DOHH2 (cell line): ENCODE measurements around the gene CRYBG1.

Source experiments
- H3F3A ChIP-seq: fragments of 200-600 bp; sonication (generic), shearing (Covaris generic); 2 replicates; pipeline ENCODE4 v1.6.0; 2016; ENCODE audit warnings: antibody characterized with exemption, mild to moderate bottlenecking; ENCODE audit not compliant: control insufficient read depth, insufficient read depth
- H3K27ac ChIP-seq: fragments of 200-600 bp; sonication (generic); 2 replicates; pipeline ENCODE4 v1.5.1; 2014; ENCODE audit warnings: low read depth, mild to moderate bottlenecking, low read length, moderate library complexity
- H3K27me3 ChIP-seq: fragments of 200-600 bp; sonication (generic); 2 replicates; pipeline ENCODE4 v1.6.1; 2014; ENCODE audit warnings: mild to moderate bottlenecking, low read length, mixed read lengths; ENCODE audit not compliant: control insufficient read depth
- H3K36me3 ChIP-seq: fragments of 200-600 bp; sonication (generic); 2 replicates; pipeline ENCODE4 v1.6.1; 2014; ENCODE audit warnings: mild to moderate bottlenecking, low read length, moderate library complexity, mixed read lengths; ENCODE audit not compliant: control insufficient read depth
- H3K4me1 ChIP-seq: fragments of 200-600 bp; sonication (generic); 2 replicates; pipeline ENCODE4 v1.6.1; 2014; ENCODE audit warnings: mild to moderate bottlenecking, low read length, mixed read lengths; ENCODE audit not compliant: control insufficient read depth
- H3K4me2 ChIP-seq: fragments of 200-600 bp; sonication (generic); 2 replicates; pipeline ENCODE4 v1.6.0; 2014; ENCODE audit warnings: mild to moderate bottlenecking, low read length, moderate library complexity
- H3K4me3 ChIP-seq: fragments of 200-600 bp; sonication (generic); 2 replicates; pipeline ENCODE4 v1.5.1; 2014; ENCODE audit warnings: mild to moderate bottlenecking, low read length, mixed read lengths
- H3K79me2 ChIP-seq: fragments of 200-600 bp; sonication (generic); 2 replicates; pipeline ENCODE4 v1.6.1; 2014; ENCODE audit warnings: mild to moderate bottlenecking, low read length, mixed read lengths; ENCODE audit not compliant: control insufficient read depth
- H3K9me2 ChIP-seq: fragments of 200-600 bp; sonication (generic); replicated peaks from 2 replicates; pipeline ENCODE4 v1.6.1; 2014; ENCODE audit warnings: mild to moderate bottlenecking, low read length, mixed read lengths; ENCODE audit not compliant: control insufficient read depth
- H3K9me3 ChIP-seq: fragments of 200-600 bp; sonication (generic); 2 replicates; pipeline ENCODE4 v1.6.1; 2014; ENCODE audit warnings: antibody characterized with exemption, low read length, mixed read lengths; ENCODE audit not compliant: control insufficient read depth, insufficient read depth
- H4K20me1 ChIP-seq: fragments of 200-600 bp; sonication (generic); 2 replicates; pipeline ENCODE4 v1.6.0; 2014; ENCODE audit warnings: low read depth, mild to moderate bottlenecking, antibody characterized with exemption, low read length, moderate library complexity; ENCODE audit not compliant: control insufficient read depth, insufficient read depth
- CTCF ChIP-seq: fragments of 200-600 bp; sonication (generic); IDR thresholded peaks from one replicate; pipeline ENCODE4 v1.5.1; 2014; ENCODE audit warnings: antibody characterized with exemption, mild to moderate bottlenecking, low read depth, low read length; ENCODE audit not compliant: poor library complexity, severe bottlenecking
- EZH2phosphoT487 ChIP-seq: fragments of 200-600 bp; sonication (generic); IDR thresholded peaks from 2 replicates; pipeline ENCODE4 v1.6.1; 2017; ENCODE audit warnings: borderline replicate concordance, mild to moderate bottlenecking, antibody characterized with exemption, low read length, moderate library complexity, mixed read lengths

The CRYBG1 gene

GRCh38 chr6:106613590-106613989, 253.1 kb downstream of the CRYBG1 start:
- no peak for TF ChIP-seq CTCF
- no peak for TF ChIP-seq EZH2phosphoT487
- Histone ChIP-seq H3K4me1 (peaks cover 54% of the 10 kb centered on the region), H3K9me2 (no peaks in the 10 kb centered on the region), H3K4me3 (no peak overlapping the region), H3K27me3 (no peaks in the 10 kb centered on the region), H3K9me3 (no peaks in the 10 kb centered on the region), H4K20me1 (no peaks in the 10 kb centered on the region), H3F3A (no peaks in the 10 kb centered on the region), H3K36me3 (peaks cover 52% of the 10 kb centered on the region), H3K79me2 (no peaks in the 10 kb centered on the region), H3K27ac (no peak overlapping the region), H3K4me2 (no peak overlapping the region)

DNA sequence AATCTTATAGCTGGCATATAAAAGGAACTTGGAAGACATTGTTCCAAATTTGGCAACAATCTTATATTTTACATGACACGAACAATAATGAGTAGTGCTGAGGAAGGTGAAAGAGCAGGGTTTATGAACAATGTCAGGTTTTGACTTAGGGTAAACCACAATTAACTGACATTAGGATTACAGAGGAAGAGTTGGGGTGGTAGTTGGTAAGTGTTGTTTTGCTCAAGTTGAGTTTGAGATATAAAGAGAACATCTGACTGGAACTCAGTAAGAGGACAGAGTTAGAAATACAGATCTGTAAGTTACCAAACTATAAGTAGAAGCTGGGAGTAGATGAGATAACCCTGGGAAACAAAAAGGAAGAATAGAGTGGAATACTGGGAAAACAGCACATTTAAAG, 253.6 kb downstream of the CRYBG1 start:
- peaks cover 48% of the 10 kb centered on the region for H3K4me1 ChIP-seq
- H3K9me3 ChIP-seq = no peaks in the 10 kb centered on the region
- no peaks in the 10 kb centered on the region for H4K20me1 ChIP-seq
- H3K9me2 ChIP-seq = no peaks in the 10 kb centered on the region
- TF ChIP-seq EZH2phosphoT487 (no peak), CTCF (no peak)
- H3K4me3 ChIP-seq = no peak overlapping the region; the same call in 1 of the 2 replicates
- no peaks in the 10 kb centered on the region for H3F3A ChIP-seq
- peak overlapping the region; percentile 29; the same call in 1 of the 2 replicates for H3K4me2 ChIP-seq
- no peaks in the 10 kb centered on the region for H3K79me2 ChIP-seq
- peaks cover 53% of the 10 kb centered on the region for H3K36me3 ChIP-seq
- H3K27ac ChIP-seq = no peak overlapping the region
- no peaks in the 10 kb centered on the region for H3K27me3 ChIP-seq

DNA sequence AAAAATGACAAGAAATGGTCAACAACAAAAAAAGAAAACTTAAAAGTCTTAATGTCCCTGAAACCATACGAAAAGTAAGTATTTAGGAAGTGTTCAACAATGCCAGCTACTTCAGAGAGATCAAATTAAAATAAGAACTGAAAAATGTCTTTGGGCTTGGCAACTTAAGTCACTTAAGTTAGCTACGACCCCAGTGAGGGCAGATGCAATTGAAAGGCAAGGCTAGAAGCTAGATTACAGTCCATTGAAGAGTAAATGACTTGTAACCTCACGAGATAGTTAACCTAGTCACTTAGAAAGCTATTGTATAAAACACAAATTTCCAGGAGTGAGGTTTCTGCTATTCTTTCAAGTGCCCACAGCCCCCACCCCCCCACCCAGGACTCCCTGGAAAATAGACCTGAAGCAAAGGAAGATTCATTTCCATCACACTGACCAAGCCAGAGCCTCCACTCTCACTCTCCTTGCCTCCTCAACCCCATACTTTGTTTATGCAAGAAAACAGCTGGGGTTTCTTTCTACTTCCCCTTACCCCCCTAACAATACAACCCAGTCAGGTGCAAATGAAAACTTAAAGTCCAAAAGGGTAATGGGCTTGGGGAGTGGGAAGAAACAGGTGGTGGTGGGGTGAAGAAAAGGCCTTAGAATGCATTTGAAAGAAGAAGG, 254.2 kb downstream of the CRYBG1 start:
- TF ChIP-seq CTCF (no peak), EZH2phosphoT487 (no peak)
- H3K4me2 ChIP-seq = peak overlapping the region; percentile 29
- H3F3A ChIP-seq = no peaks in the 10 kb centered on the region
- no peaks in the 10 kb centered on the region for H3K79me2 ChIP-seq
- peaks cover 43% of the 10 kb centered on the region for H3K4me1 ChIP-seq
- peaks cover 55% of the 10 kb centered on the region for H3K36me3 ChIP-seq
- no peak overlapping the region; the same call in 1 of the 2 replicates for H3K4me3 ChIP-seq
- no peaks in the 10 kb centered on the region for H3K9me2 ChIP-seq
- H3K27me3 ChIP-seq = no peaks in the 10 kb centered on the region
- no peaks in the 10 kb centered on the region for H3K9me3 ChIP-seq
- H3K27ac ChIP-seq = no peak overlapping the region
- no peaks in the 10 kb centered on the region for H4K20me1 ChIP-seq
